K562 (cell line): ENCODE data around the gene SOCS7. TPM values are rescaled to one million over a fixed set of nuclear protein-coding genes. Genes with fewer than 3 reads are reported as not detected.

Source experiments
- MTA1 ChIP-seq: fragments of 450-650 bp; IDR thresholded peaks from 2 replicates; pipeline ENCODE4 v1.6.1; 2017; ENCODE audit warnings: borderline replicate concordance
- NRF1 ChIP-seq, 2 experiments: fragments of 450-650 bp; IDR thresholded peaks in 1 of 2; conservative IDR thresholded peaks in 1 of 2; 2 replicates each; pipeline ENCODE4 v1.6.1; 2014; ENCODE audit warnings: mild to moderate bottlenecking in 2 of 2
- ZBTB40 ChIP-seq, 2 experiments: fragments of 450-650 bp in 1 of 2; sonication (generic) in 1 of 2; formaldehyde crosslinking in 1 of 2; IDR thresholded peaks; 2 replicates each; pipeline versions ENCODE4 v1.7.1 to v1.9.0; 2016 to 2022; ENCODE audit warnings: inconsistent platforms in 1 of 2, mild to moderate bottlenecking in 1 of 2, missing genetic modification reagents in 1 of 2
- polyA plus RNA-seq, 8 experiments: library from polyadenylated mRNA; depleted of rRNA in 4 of 8; stranded (reverse) in 5 of 8; unstranded in 3 of 8; fragments of >200 nt; fragmentation: Nextera tagmentation in 2 of 8; fragmentation: Illumina TruSeq in 1 of 8; extraction: Ambion mirVana in 2 of 8; extraction: Trizol in 1 of 8; gene quantifications; 2 replicates each; pipeline versions ENCODE4 v1.2.1 to v1.2.3, GENCODE V29; 2011 to 2014; ENCODE audit warnings: inconsistent platforms in 1 of 8, missing spikeins in 1 of 8
- total RNA-seq, 7 experiments: library from RNA; depleted of rRNA in 6 of 7; stranded (reverse); fragments of >200 nt in 6 of 7; fragmentation: Illumina TruSeq in 2 of 7; extraction: Trizol in 2 of 7; gene quantifications; 2 replicates each; pipeline versions ENCODE4 v1.2.1 to v1.2.3, GENCODE V29; 2011 to 2021; ENCODE audit warnings: low replicate concordance in 1 of 7
- TF ChIP-seq, protein P1 (sequence below): fragments of 250-450 bp; sonication (Bioruptor Pico); IDR thresholded peaks from 2 replicates; pipeline ENCODE4 v1.6.1; 2021; ENCODE audit warnings: mild to moderate bottlenecking

The SOCS7 gene
- total and polyA plus RNA-seq, 9 of the 15 experiments (the other 6 are each of a cell fraction or from before 2014, with no cell fraction given): 0.94 to 14.5 (median 8.2) TPM

GRCh38 chr17:38435795-38436194, 84.2 kb downstream of the SOCS7 start (continued):
- TF ChIP-seq NRF1 (conservative IDR thresholded peaks at IDR 0.05 in 1 of 2, IDR thresholded peaks at IDR 0.05 in 1 of 2): peak; percentile 62 to 71
- TF ChIP-seq, protein P1, sequence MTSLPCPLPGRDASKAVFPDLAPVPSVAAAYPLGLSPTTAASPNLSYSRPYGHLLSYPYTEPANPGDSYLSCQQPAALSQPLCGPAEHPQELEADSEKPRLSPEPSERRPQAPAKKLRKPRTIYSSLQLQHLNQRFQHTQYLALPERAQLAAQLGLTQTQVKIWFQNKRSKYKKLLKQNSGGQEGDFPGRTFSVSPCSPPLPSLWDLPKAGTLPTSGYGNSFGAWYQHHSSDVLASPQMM (CRISPR knock-in tag): no peak
- no peak for TF ChIP-seq MTA1
- TF ChIP-seq ZBTB40 (IDR thresholded peaks at IDR 0.05): no peak
- no peak for TF ChIP-seq ZBTB40 (CRISPR knock-in tag; IDR thresholded peaks at IDR 0.05)
